Activated CD4-positive, alpha-beta T cell treated with anti-CD3 and anti-CD28 coated beads, Interleukin-2, Interleukin-6, amounts not matched to agents 100 ng/mL and 50 ng/mL, durations not matched to agents 16 hours and 8 hours (primary cell): ENCODE measurements around the gene KIF16B.
"Not testable (repeated sequence)": the region's sequence is repeated elsewhere in the genome, so short reads cannot be mapped to it uniquely, and the experiment has no call there.

Source experiments
- DNase-seq: peaks from one replicate; pipeline ENCODE4 v3.0.0-alpha.2; 2020

The KIF16B gene

GRCh38 chr20:16236589-16237241, 336.5 kb downstream of the KIF16B start:
- no peak for DNase-seq

DNA sequence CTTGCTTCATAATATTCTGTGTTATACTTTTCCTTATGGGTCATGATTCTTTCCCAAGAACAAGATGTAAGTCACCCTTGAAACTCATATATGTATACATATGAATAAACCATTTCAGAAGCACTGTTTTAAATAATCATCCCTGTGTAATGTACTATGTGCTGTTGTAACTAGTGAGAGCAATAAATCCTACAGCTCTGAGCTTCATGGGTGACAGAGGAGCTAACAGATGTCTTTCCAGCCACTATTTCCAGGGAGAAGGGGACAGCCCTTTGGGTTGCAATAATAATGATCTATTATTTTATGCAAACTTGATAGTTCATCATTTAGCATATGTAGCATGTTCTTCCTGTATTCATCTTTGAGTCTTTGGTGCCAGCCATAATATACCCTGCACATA, 342.8 kb downstream of the KIF16B start:
- DNase-seq: no peak

GRCh38 chr20:16229813-16230212, 343.4 kb downstream of the KIF16B start:
- DNase-seq: no peak

DNA sequence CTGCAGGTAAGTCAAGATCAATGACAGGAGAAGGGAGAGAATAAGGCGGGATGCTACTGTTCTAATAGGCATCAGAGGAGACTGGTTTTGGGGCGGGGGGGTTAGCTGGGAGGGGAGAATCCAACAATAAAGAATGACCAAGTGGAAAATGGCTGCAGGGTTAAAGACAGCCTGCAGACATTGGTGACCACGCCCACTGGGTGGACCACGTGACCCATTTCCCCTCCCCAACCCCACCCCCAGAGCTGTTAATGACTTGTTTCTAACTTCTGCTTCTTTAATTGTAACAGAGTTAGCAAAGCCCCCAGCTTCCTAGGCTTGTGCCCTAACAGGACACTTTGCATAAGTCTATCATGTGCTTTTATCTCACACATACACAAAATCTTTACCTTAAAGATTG, 344.5 kb downstream of the KIF16B start:
- DNase-seq: no peak

GRCh38 chr20:16226961-16227360, 346.3 kb downstream of the KIF16B start:
- not testable (repeated sequence) for DNase-seq

GRCh38 chr20:16224836-16225235, 348.4 kb downstream of the KIF16B start:
- DNase-seq: no peak

DNA sequence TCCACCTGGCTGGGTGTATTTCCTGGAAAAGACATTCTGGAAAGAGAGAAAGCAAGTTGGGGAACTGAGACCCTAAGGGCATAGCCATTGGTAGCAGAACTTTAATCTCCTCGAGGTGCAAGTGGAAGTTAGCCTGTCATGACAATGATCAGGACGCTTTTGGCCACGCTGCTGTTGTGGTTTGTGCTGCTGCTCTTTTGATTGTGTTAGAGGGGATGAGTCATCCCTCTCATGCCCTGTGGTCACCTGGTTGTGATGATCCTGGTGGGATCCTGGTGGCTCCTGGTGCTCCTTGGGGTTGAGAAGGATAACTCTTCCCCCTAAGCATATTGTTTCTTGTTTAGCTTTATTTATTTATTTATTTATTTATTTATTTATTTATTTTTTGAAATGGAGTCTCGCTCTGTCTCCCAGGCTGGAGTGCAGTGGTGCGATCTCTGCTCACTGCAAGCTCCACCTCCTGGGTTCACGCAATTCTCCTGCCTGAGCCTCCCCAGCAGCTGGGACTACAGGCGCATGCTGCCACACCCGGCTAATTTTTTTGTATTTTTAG, 350.3 kb downstream of the KIF16B start:
- DNase-seq: no peak
